ENCODE measurements around the gene FLCN.

FLCN gene

GRCh38 chr17:17182598-17183136, 54.3 kb downstream of the FLCN start:
- peak; percentile 9 for DNase-seq

- no peak for DNase-seq
These were observed 55.0 kb downstream of the FLCN start for GRCh38 chr17:17181666-17182597.

GRCh38 chr17:17180741-17181525, 56.0 kb downstream of the FLCN start:
- no peak for DNase-seq

- no peak for DNase-seq
These were observed 56.8 kb downstream of the FLCN start for GRCh38 chr17:17180141-17180603.

- DNase-seq, result no peak
These were observed 57.6 kb downstream of the FLCN start for GRCh38 chr17:17179371-17179827.

GRCh38 chr17:17177176-17177575, 59.8 kb downstream of the FLCN start:
- no peak for DNase-seq

- no peak for DNase-seq
These were observed 60.6 kb downstream of the FLCN start for GRCh38 chr17:17176341-17176740.

- no peak for DNase-seq
These were observed 61.1 kb downstream of the FLCN start for GRCh38 chr17:17175917-17176316.

GRCh38 chr17:17175340-17175739, 61.6 kb downstream of the FLCN start:
- no peak for DNase-seq

GRCh38 chr17:17173921-17174320, 63.0 kb downstream of the FLCN start:
- no peak for DNase-seq

- DNase-seq, result no peak
These were observed 64.0 kb downstream of the FLCN start for GRCh38 chr17:17172990-17173389.

- peak; percentile 56 for DNase-seq
These were observed 64.7 kb downstream of the FLCN start for GRCh38 chr17:17172001-17172939.

GRCh38 chr17:17171186-17171585, 65.8 kb downstream of the FLCN start:
- DNase-seq, result no peak

- no peak for DNase-seq
These were observed 66.5 kb downstream of the FLCN start for GRCh38 chr17:17170346-17170985.

- DNase-seq, result no peak
These were observed 67.6 kb downstream of the FLCN start for GRCh38 chr17:17169396-17169795.

- no peak for DNase-seq
These were observed 68.6 kb downstream of the FLCN start for GRCh38 chr17:17168401-17168800.

- no peak for DNase-seq
These were observed 69.0 kb downstream of the FLCN start for GRCh38 chr17:17167986-17168385.

- DNase-seq, result no peak
These were observed 69.6 kb downstream of the FLCN start for GRCh38 chr17:17167356-17167755.

- DNase-seq, result no peak
These were observed 70.5 kb downstream of the FLCN start for GRCh38 chr17:17166446-17166845.

- DNase-seq, result no peak
These were observed 71.2 kb downstream of the FLCN start for GRCh38 chr17:17165666-17166308.

- no peak for DNase-seq
These were observed 72.3 kb downstream of the FLCN start for GRCh38 chr17:17164676-17165075.
